ENCODE measurements around the gene PLA2G2A. TPM values are rescaled to one million over a fixed set of nuclear protein-coding genes. Genes with fewer than 3 reads are reported as not detected.

Gene PLA2G2A
- total RNA-seq, 1 experiment from 2014 or later, result not detected

GRCh38 chr1:19974822-19975416 lies 4.5 kb downstream of the PLA2G2A start:
- intact Hi-C loops (cut with micrococcal nuclease; ENCODE audit: unreplicated experiment) (loop anchor here (2.0 kb wide), 1 partner anchor 178 kb away; no protein-coding TSS in a partner anchor), in situ Hi-C loops (cut with HindIII; ENCODE audit: low pct_unique_long_range_greater_than_20kb, low sequenced_read_pairs) (no loop called here)
- peak; percentile 92 for TF ChIP-seq CTCF (IDR thresholded peaks at IDR 0.05)
- TF ChIP-seq TCF7L2 (IDR thresholded peaks at IDR 0.05; ENCODE audit: low read depth, low read length), result no peak
- TF ChIP-seq REST (IDR thresholded peaks at IDR 0.05; ENCODE audit: insufficient read depth in 1 of 2, low read depth in 2 of 2, low read length in 1 of 2), result no peak
- no peak for TF ChIP-seq SIN3A (IDR thresholded peaks at IDR 0.05; ENCODE audit: borderline replicate concordance, insufficient read depth, low read depth, low read length)
- no peak for TF ChIP-seq POLR2AphosphoS5 (IDR thresholded peaks at IDR 0.05; ENCODE audit: low read depth, low read length)
- no peak overlapping the region for H3K4me3 ChIP-seq (ENCODE audit: low read depth in 2 of 2, low read length in 2 of 2)
- DNase-seq (ENCODE audit: low read depth, low spot score) (peak; percentile 45), ATAC-seq (peak; percentile 91)
- H3K4me1 ChIP-seq (ENCODE audit: control insufficient read depth, insufficient read depth, low read length), result no peaks in the 10 kb centered on the region
- no peaks in the 10 kb centered on the region for H3K36me3 ChIP-seq (ENCODE audit: control insufficient read depth, insufficient read depth, low read length)
- no TSS peak for BruUV-seq (replicated peaks)
- CTCF ChIA-PET, result interaction anchor here (0.6 to 1.6 kb wide), 6 partner anchors 23 to 758 kb away, joined by 3 to 12 read pairs (median 4); no protein-coding TSS in a partner anchor
- H3K27me3 ChIP-seq (ENCODE audit: control insufficient read depth, insufficient read depth, low read length), result peaks cover 15% of the 10 kb centered on the region
- no peaks in the 10 kb centered on the region for H3K9me3 ChIP-seq (ENCODE audit: control insufficient read depth, insufficient read depth, low read depth, low read length)
- no peak overlapping the region for H3K27ac ChIP-seq (ENCODE audit: low read length)
- POLR2A ChIA-PET, result interaction anchor here (0.5 to 0.6 kb wide), 2 partner anchors 39 to 117 kb away, joined by 3 to 7 read pairs; no protein-coding TSS in a partner anchor

DNA sequence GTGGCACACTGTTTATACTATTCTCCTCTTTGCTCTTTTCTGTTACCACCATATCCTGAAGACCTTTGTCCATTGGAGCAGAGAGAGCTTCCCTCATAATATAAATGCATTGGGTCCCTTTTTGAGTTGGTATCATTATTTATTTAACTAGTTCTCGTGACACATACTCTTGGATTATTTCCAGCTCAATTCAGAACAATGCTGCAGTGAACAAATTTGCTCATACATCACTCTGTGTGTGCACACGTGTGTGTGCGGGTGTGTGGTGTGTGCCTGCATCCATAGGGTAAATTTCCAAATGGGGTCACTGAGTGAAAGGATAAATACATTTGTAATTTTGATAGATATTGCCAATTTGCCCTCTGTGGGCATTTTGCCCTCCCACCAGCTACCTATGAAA lies 5.8 kb downstream of the PLA2G2A start:
- Histone ChIP-seq H3K27ac (ENCODE audit: low read length) (no peak overlapping the region), H3K36me3 (ENCODE audit: control insufficient read depth, insufficient read depth, low read length) (no peaks in the 10 kb centered on the region), H3K4me1 (ENCODE audit: control insufficient read depth, insufficient read depth, low read length) (no peaks in the 10 kb centered on the region), H3K4me3 (ENCODE audit: low read depth in 2 of 2, low read length in 2 of 2) (no peak overlapping the region), H3K9me3 (ENCODE audit: control insufficient read depth, insufficient read depth, low read depth, low read length) (no peaks in the 10 kb centered on the region), H3K27me3 (ENCODE audit: control insufficient read depth, insufficient read depth, low read length) (peaks cover 15% of the 10 kb centered on the region)
- BruUV-seq (replicated peaks), result no TSS peak
- intact Hi-C loops (cut with micrococcal nuclease; ENCODE audit: unreplicated experiment), result loop anchor here (2.0 kb wide), 1 partner anchor 179 kb away; no protein-coding TSS in a partner anchor
- ChIA-PET CTCF (interaction anchor here (1.6 kb wide), 1 partner anchor 56 kb away, joined by 4 read pairs; no protein-coding TSS in a partner anchor), POLR2A (no interaction called here)
- TF ChIP-seq SIN3A (IDR thresholded peaks at IDR 0.05; ENCODE audit: borderline replicate concordance, insufficient read depth, low read depth, low read length) (no peak), TCF7L2 (IDR thresholded peaks at IDR 0.05; ENCODE audit: low read depth, low read length) (no peak), REST (IDR thresholded peaks at IDR 0.05; ENCODE audit: insufficient read depth in 1 of 2, low read depth in 2 of 2, low read length in 1 of 2) (no peak), CTCF (IDR thresholded peaks at IDR 0.05) (no peak), POLR2AphosphoS5 (IDR thresholded peaks at IDR 0.05; ENCODE audit: low read depth, low read length) (no peak)
- no peak for ATAC-seq
- DNase-seq (ENCODE audit: low read depth, low spot score), result no peak
- in situ Hi-C loops (cut with HindIII; ENCODE audit: low pct_unique_long_range_greater_than_20kb, low sequenced_read_pairs), result no loop called here

All from Panc1 (cell line).